IMR-90 (cell line): ENCODE data around the gene ALPP.

ENCODE experiments used
- BHLHE40 ChIP-seq: fragments of 150-350 bp; IDR thresholded peaks from 2 replicates; pipeline ENCODE4 v1.6.1; 2016; ENCODE audit warnings: mild to moderate bottlenecking, low read depth, low read length
- CEBPB ChIP-seq: IDR thresholded peaks from 2 replicates; pipeline ENCODE4 v1.6.1; 2012; ENCODE audit warnings: low read depth, low read length, improper control_type of control experiment
- CHD1 ChIP-seq: IDR thresholded peaks from 2 replicates; pipeline ENCODE4 v1.6.1; 2012; ENCODE audit warnings: low read depth, low read length, improper control_type of control experiment
- FOS ChIP-seq: fragments of 150-350 bp; IDR thresholded peaks from 2 replicates; pipeline ENCODE4 v1.6.1; 2016; ENCODE audit warnings: low read depth, low read length
- MAZ ChIP-seq: IDR thresholded peaks from 2 replicates; pipeline ENCODE4 v1.6.1; 2012; ENCODE audit warnings: low read depth, mild to moderate bottlenecking, low read length, improper control_type of control experiment, moderate library complexity, borderline replicate concordance
- MXI1 ChIP-seq: IDR thresholded peaks from 2 replicates; pipeline ENCODE4 v1.6.1; 2012; ENCODE audit warnings: low read depth, mild to moderate bottlenecking, low read length, moderate library complexity, borderline replicate concordance
- POLR2A ChIP-seq: IDR thresholded peaks from 2 replicates; pipeline ENCODE4 v1.6.1; 2012; ENCODE audit warnings: mild to moderate bottlenecking, low read depth, low read length
- RAD21 ChIP-seq: IDR thresholded peaks from 2 replicates; pipeline ENCODE4 v1.6.1; 2012; ENCODE audit warnings: low read length, improper control_type of control experiment
- RCOR1 ChIP-seq: IDR thresholded peaks from 2 replicates; pipeline ENCODE4 v1.6.1; 2012; ENCODE audit warnings: mild to moderate bottlenecking, low read length, improper control_type of control experiment; ENCODE audit not compliant: insufficient replicate concordance
- RFX5 ChIP-seq: IDR thresholded peaks from 2 replicates; pipeline ENCODE4 v1.8.0; 2012; ENCODE audit warnings: low read depth, mild to moderate bottlenecking, low read length, moderate library complexity
- SMC3 ChIP-seq: fragments of 150-350 bp; IDR thresholded peaks from 2 replicates; pipeline ENCODE4 v1.6.1; 2016; ENCODE audit warnings: low read depth, mild to moderate bottlenecking, antibody characterized with exemption, low read length, moderate library complexity
- TF ChIP-seq, protein P1 (sequence below): conservative IDR thresholded peaks from 2 replicates; pipeline ENCODE4 v1.5.1; 2012; ENCODE audit warnings: mild to moderate bottlenecking, low read depth, low read length, improper control_type of control experiment
- TF ChIP-seq, protein P2 (sequence below): fragments of 150-350 bp; IDR thresholded peaks from 2 replicates; pipeline ENCODE4 v1.6.1; 2016; ENCODE audit warnings: low read depth, mild to moderate bottlenecking, low read length, moderate library complexity, borderline replicate concordance
- TF ChIP-seq, protein P3 (sequence below): fragments of 150-350 bp; IDR thresholded peaks from 2 replicates; pipeline ENCODE4 v1.6.1; 2017; ENCODE audit warnings: mild to moderate bottlenecking, antibody characterized with exemption, low read length, low read depth

DNA sequence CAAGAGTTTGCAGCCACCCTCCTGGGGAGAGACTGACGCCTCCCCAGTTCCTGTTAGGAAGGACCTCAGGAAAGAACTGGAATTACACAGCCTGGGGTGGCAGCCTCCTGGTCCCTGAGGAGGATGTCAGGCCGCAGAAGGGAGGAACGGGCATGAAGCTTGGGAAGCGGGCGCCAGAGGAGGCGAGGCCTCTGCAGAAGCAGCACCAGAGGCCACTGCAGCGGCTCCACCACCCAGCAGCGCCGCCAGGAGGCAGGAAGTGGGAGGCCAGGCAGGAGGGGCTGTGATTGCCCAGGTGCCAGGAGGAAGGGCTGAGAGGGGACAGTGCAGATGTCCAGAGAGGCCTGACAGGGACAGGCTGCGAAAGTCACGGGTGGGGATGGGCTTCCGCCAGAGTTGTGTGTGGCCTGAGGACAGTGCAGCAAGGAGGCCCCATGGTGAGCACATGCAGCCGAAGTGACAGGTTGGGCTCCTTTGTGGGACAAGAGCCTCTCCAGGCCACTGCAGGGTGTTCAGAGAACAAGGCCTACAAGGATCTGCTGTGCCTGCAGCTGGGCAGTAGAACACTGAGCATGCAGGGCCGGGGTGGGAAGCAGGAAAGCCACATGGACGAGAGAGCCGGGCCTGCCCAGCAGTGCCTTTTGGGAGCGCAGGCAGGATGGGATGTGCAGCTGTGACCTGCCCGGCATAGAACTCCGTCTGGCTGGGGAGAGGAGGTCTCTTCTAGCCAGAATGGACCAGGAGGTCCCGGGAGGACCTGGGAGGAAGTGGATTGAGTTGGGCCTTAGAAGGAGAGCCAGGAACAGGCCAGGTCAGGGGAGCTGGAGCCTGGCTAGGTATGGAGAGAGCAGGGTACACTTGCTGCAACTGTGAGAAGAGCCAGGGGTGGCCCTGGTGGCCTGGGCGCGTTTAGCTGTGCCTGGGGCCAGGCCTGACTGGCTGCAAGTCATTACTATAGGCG is 39.1 kb upstream of the ALPP start:
- TF ChIP-seq, protein P1, sequence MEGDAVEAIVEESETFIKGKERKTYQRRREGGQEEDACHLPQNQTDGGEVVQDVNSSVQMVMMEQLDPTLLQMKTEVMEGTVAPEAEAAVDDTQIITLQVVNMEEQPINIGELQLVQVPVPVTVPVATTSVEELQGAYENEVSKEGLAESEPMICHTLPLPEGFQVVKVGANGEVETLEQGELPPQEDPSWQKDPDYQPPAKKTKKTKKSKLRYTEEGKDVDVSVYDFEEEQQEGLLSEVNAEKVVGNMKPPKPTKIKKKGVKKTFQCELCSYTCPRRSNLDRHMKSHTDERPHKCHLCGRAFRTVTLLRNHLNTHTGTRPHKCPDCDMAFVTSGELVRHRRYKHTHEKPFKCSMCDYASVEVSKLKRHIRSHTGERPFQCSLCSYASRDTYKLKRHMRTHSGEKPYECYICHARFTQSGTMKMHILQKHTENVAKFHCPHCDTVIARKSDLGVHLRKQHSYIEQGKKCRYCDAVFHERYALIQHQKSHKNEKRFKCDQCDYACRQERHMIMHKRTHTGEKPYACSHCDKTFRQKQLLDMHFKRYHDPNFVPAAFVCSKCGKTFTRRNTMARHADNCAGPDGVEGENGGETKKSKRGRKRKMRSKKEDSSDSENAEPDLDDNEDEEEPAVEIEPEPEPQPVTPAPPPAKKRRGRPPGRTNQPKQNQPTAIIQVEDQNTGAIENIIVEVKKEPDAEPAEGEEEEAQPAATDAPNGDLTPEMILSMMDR = no peak
- no peak for TF ChIP-seq POLR2A
- TF ChIP-seq MXI1 = no peak
- no peak for TF ChIP-seq RAD21
- TF ChIP-seq, protein P2, sequence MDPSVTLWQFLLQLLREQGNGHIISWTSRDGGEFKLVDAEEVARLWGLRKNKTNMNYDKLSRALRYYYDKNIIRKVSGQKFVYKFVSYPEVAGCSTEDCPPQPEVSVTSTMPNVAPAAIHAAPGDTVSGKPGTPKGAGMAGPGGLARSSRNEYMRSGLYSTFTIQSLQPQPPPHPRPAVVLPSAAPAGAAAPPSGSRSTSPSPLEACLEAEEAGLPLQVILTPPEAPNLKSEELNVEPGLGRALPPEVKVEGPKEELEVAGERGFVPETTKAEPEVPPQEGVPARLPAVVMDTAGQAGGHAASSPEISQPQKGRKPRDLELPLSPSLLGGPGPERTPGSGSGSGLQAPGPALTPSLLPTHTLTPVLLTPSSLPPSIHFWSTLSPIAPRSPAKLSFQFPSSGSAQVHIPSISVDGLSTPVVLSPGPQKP = no peak
- no peak for TF ChIP-seq FOS
- TF ChIP-seq, protein P3, sequence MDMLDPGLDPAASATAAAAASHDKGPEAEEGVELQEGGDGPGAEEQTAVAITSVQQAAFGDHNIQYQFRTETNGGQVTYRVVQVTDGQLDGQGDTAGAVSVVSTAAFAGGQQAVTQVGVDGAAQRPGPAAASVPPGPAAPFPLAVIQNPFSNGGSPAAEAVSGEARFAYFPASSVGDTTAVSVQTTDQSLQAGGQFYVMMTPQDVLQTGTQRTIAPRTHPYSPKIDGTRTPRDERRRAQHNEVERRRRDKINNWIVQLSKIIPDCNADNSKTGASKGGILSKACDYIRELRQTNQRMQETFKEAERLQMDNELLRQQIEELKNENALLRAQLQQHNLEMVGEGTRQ = no peak
- TF ChIP-seq MAZ = no peak
- TF ChIP-seq CEBPB = no peak
- no peak for TF ChIP-seq RFX5
- TF ChIP-seq BHLHE40 = no peak
- no peak for TF ChIP-seq CHD1
- TF ChIP-seq RCOR1 = no peak
- no peak for TF ChIP-seq SMC3
